ENCODE data around the gene DYNC2LI1. TPM values are rescaled to one million over a fixed set of nuclear protein-coding genes. Genes with fewer than 3 reads are reported as not detected.
"Not testable (repeated sequence)": the region's sequence is repeated elsewhere in the genome, so short reads cannot be mapped to it uniquely, and the experiment has no call there.

The DYNC2LI1 gene
- total RNA-seq, result 10 to 100 TPM; 27.0 to 83.8 (median 62.4) TPM

DNA sequence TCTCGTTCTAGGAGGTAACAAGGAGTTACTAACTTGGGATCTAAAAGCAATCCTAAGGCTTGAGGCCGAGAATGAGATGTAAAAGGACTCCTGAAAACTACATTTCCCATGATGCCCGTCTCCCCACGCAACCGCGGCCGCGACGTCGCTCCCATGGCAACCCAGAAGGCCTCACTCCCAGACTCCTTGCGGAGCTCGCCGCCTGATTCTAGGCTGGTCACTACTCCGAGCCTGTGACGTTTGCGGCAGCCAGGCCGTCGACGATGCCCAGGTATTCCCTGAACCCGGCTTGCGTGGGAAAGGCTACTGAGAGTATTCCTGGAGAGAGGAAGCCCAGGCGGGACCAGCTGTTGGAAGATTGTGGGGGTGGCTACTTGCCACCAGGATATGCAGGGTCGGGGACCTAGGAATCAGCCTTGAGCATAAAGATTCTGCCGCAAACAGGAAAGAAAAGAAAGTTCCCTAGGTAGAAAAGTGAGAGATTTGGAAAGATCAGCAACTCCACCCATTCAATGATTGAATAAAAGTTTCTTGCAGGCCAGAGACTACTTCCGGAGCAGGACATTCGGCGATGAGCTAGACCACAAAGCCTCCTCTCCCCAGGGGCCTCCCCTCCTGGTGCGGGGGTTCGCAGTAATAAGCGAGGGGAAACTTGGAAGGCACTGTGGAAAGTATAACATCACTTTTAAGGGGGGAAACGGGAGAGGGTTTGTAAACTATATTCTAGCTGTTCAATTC, at the start of gene DYNC2LI1:
Gene DYNC2LI1, plus strand, starts transcription at position 164 of the 738 bp plus-strand sequence. Its CDS starts 100 bp downstream, at position 264.
- intact Hi-C loops (cut with DNase I; ENCODE audit: low total_unique reads), result no loop called here
- DNase-seq, result peak; percentile 78 to 91
- H3K27me3 ChIP-seq, result no peaks in the 10 kb centered on the region
- H3K4me1 ChIP-seq, result no peaks in the 10 kb centered on the region
- H3K9me3 ChIP-seq, result no peaks in the 10 kb centered on the region
- TF ChIP-seq POLR2A (IDR thresholded peaks at IDR 0.05), result peak; percentile 49 to 70
- TF ChIP-seq, protein P1, sequence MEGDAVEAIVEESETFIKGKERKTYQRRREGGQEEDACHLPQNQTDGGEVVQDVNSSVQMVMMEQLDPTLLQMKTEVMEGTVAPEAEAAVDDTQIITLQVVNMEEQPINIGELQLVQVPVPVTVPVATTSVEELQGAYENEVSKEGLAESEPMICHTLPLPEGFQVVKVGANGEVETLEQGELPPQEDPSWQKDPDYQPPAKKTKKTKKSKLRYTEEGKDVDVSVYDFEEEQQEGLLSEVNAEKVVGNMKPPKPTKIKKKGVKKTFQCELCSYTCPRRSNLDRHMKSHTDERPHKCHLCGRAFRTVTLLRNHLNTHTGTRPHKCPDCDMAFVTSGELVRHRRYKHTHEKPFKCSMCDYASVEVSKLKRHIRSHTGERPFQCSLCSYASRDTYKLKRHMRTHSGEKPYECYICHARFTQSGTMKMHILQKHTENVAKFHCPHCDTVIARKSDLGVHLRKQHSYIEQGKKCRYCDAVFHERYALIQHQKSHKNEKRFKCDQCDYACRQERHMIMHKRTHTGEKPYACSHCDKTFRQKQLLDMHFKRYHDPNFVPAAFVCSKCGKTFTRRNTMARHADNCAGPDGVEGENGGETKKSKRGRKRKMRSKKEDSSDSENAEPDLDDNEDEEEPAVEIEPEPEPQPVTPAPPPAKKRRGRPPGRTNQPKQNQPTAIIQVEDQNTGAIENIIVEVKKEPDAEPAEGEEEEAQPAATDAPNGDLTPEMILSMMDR (IDR thresholded peaks at IDR 0.05), result peak in 1 of 4 experiments; percentile 12
- peak within 1 kb of the TSS; percentile 90 to 95 for H3K27ac ChIP-seq
- H3K4me3 ChIP-seq, result peak within 1 kb of the TSS; percentile 80 to 86
- H3K36me3 ChIP-seq, result no peaks in the 10 kb centered on the region

GRCh38 chr2:43724728-43725526, 48.9 kb upstream of the DYNC2LI1 start:
- peaks cover 0 to 7% of the 10 kb centered on the region in 2 donors for H3K4me1 ChIP-seq
- H3K36me3 ChIP-seq, result no peaks in the 10 kb centered on the region
- H3K4me3 ChIP-seq, result no peak overlapping the region
- H3K9me3 ChIP-seq, result no peaks in the 10 kb centered on the region
- DNase-seq, result no peak
- TF ChIP-seq, protein P1 (IDR thresholded peaks at IDR 0.05), result no peak
- no peak for TF ChIP-seq POLR2A (IDR thresholded peaks at IDR 0.05)
- H3K27ac ChIP-seq, result peak overlapping the region; percentile 50 to 69
- H3K27me3 ChIP-seq, result no peaks in the 10 kb centered on the region
- intact Hi-C loops (cut with DNase I; ENCODE audit: low total_unique reads), result no loop called here

DNA sequence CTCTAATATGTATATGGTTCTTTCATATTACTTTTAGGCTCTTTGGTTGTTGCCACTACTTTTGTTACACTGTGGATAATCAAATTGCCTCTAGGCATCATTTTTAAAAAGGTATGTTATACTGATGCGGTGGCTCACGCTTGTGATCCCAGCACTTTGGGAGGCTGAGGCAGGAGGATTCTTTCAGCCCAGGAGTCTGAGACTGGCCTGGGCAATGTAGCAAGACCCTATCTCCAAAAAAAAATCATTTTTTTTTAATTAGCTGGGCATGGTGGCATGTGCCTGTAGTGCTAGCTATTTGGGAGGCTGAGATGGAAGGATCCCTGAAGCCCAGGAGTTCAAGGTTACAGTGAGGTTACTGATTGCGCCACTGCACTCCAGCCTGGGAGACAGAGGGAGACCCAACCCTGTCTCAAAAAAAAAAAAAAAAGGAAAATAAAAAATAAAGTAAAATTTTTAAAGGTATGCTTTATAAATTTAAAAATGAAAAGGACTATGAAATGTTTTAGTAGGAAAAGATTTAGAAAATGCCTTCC, 48.1 kb upstream of the DYNC2LI1 start:
- Histone ChIP-seq H3K27me3 (no peaks in the 10 kb centered on the region), H3K4me3 (no peak overlapping the region), H3K9me3 (no peaks in the 10 kb centered on the region), H3K4me1 (peaks cover 0 to 7% of the 10 kb centered on the region in 2 donors), H3K27ac (peak overlapping the region; percentile 50 to 69), H3K36me3 (no peaks in the 10 kb centered on the region)
- DNase-seq, result no peak
- intact Hi-C loops (cut with DNase I; ENCODE audit: low total_unique reads), result no loop called here
- TF ChIP-seq, protein P1 (IDR thresholded peaks at IDR 0.05), result no peak
- TF ChIP-seq POLR2A (IDR thresholded peaks at IDR 0.05), result no peak

DNA sequence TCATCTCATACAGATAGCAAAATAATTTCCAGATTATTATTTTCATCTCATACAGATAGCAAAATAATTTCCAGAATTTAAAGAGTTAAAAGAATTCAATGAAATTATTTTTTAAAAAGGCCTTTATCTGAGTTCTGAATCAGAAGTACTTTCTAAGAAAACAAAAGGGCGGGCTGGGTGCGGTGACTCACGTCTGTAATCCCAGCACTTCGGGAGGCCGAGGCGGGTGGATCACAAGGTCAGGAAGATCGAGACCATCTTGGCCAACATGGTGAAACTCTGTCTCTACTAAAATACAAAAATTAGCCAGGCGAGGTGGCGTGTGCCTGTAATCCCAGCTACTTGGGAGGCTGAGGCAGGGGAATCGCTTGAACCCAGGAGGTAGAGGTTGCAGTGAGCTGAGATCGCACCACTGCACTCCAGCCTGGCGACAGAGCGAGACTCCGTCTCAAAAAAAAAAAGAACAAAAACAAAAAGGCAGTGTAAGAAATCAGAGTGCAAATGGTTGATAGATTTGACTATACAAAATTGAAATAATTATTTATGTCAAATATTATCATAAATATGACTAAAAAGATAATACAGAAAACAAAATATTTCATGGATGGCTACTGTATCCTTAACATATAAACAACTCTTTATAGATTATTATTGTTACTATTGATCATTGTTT, 46.7 kb upstream of the DYNC2LI1 start:
- H3K27ac ChIP-seq; DNase-seq; H3K4me3 ChIP-seq; H3K4me1 ChIP-seq; H3K27me3 ChIP-seq; H3K36me3 ChIP-seq; intact Hi-C loops (cut with DNase I; ENCODE audit: low total_unique reads); H3K9me3 ChIP-seq: not testable (repeated sequence)

DNA sequence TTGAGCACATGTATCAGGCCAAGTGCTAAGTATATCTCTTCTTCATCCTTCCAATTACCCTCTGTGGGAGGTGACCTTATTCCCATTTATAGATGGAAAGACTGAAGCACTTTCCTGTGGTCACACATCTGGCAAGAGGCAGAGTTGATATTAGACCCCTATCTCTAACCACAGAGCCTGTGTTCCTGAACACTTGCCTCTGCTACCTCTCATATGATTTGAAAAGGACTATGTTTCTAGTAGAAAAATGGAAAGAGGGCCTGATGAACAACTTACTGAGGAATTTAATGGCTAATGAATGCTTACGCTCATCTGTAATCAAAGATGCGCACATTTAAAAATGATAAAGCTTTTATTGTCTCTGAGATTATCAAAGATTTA, 46.2 kb upstream of the DYNC2LI1 start:
- Histone ChIP-seq H3K4me1 (peaks cover 0 to 7% of the 10 kb centered on the region in 2 donors), H3K4me3 (no peak overlapping the region), H3K27me3 (no peaks in the 10 kb centered on the region), H3K36me3 (no peaks in the 10 kb centered on the region), H3K9me3 (no peaks in the 10 kb centered on the region), H3K27ac (no peak overlapping the region)
- TF ChIP-seq POLR2A (IDR thresholded peaks at IDR 0.05), result no peak
- TF ChIP-seq, protein P1 (IDR thresholded peaks at IDR 0.05), result no peak
- no peak for DNase-seq
- intact Hi-C loops (cut with DNase I; ENCODE audit: low total_unique reads), result no loop called here
